Esophagus squamous epithelium (tissue), 4 donors: ENCODE results near the gene DISP3.

ENCODE experiments used
- POLR2A ChIP-seq, 4 donors: fragments of 450-650 bp; IDR thresholded peaks; one replicate each; pipeline ENCODE4 v1.6.1; 2017; ENCODE audit warnings: antibody characterized with exemption in 4 of 4, mild to moderate bottlenecking in 4 of 4, moderate library complexity in 3 of 4
- TF ChIP-seq, protein P1 (sequence below), 6 experiments: fragments of 450-650 bp in 4 of 6; fragments of 200-600 bp in 2 of 6; sonication (generic) in 2 of 6; IDR thresholded peaks; one replicate each; pipeline ENCODE4 v1.5.1; 2016 to 2019; ENCODE audit warnings: antibody characterized with exemption in 6 of 6, mild to moderate bottlenecking in 4 of 6, moderate library complexity in 4 of 6

DNA sequence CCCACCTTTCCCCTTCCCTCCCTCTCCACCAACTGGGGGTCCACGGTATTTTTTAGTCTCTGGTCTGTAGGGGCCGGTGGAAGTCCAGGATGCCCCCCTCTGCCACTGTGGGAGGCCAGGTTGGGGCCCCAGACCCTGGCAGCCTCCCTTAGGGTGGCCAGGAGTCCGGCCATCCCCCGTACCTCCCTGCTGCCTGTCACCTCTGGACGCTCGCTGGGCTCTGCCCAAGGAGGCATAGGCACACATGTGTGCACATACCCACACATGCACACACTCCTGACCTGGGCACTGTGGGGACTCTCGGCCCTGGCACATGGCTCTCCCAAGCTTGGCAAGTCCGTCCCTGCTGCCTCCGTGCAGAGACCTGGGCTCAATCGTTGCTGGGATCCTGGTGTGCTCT lies 53.0 kb downstream of the DISP3 start:
- TF ChIP-seq, protein P1, sequence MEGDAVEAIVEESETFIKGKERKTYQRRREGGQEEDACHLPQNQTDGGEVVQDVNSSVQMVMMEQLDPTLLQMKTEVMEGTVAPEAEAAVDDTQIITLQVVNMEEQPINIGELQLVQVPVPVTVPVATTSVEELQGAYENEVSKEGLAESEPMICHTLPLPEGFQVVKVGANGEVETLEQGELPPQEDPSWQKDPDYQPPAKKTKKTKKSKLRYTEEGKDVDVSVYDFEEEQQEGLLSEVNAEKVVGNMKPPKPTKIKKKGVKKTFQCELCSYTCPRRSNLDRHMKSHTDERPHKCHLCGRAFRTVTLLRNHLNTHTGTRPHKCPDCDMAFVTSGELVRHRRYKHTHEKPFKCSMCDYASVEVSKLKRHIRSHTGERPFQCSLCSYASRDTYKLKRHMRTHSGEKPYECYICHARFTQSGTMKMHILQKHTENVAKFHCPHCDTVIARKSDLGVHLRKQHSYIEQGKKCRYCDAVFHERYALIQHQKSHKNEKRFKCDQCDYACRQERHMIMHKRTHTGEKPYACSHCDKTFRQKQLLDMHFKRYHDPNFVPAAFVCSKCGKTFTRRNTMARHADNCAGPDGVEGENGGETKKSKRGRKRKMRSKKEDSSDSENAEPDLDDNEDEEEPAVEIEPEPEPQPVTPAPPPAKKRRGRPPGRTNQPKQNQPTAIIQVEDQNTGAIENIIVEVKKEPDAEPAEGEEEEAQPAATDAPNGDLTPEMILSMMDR (IDR thresholded peaks at IDR 0.05), result no peak
- no peak for TF ChIP-seq POLR2A (IDR thresholded peaks at IDR 0.05)
